GM19238 (cell line): Measurements from ENCODE around the gene SOX30.

Experiments used
- DNase-seq: peaks from one replicate; pipeline ENCODE4 v3.0.0; 2011; ENCODE audit warnings: low spot score; ENCODE audit not compliant: insufficient read length

Gene SOX30

DNA sequence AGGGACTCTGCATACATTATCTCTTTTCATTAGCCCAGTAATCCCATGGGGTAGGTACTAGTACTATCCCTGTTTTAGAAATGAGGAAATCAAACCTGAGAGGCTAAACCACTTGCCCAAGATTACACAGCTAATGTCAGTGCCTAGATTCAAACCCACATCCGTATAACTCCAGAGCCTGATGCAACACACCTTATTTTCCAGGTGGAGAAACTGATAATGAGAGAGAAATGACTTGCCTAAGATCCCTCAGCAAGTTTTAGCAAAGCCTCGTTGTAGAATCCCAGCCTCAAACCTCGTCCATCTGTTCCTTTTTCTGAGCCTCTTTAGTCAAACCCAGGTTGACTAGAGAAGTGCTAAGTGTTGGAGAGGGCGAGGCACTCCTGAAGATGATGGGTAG, 75.6 kb downstream of the SOX30 start:
- DNase-seq, result no peak
